Neutrophil (primary cell): ENCODE measurements around the gene ATP6V1F.

Experiments used
- H3K27ac ChIP-seq: fragments of 200-600 bp; sonication (generic); 2 replicates; pipeline ENCODE4 v1.5.1; 2016; ENCODE audit warnings: mild to moderate bottlenecking, moderate library complexity
- H3K27me3 ChIP-seq: fragments of 200-600 bp; sonication (generic); 2 replicates; pipeline ENCODE4 v1.6.0; 2016; ENCODE audit warnings: mild to moderate bottlenecking
- H3K36me3 ChIP-seq: fragments of 200-600 bp; sonication (generic); 2 replicates; pipeline ENCODE4 v1.5.1; 2017
- H3K4me1 ChIP-seq, 2 experiments: fragments of 200-600 bp in 1 of 2; sonication (generic) in 1 of 2; 1 replicate in 1 of 2; 2 replicates in 1 of 2; pipeline versions ENCODE4 v1.5.1 to v1.6.1; 2013 to 2016; ENCODE audit warnings: low read depth in 1 of 2, low read length in 1 of 2, mild to moderate bottlenecking in 1 of 2, moderate library complexity in 1 of 2; ENCODE audit not compliant: control insufficient read depth in 1 of 2, insufficient read depth in 1 of 2
- H3K4me3 ChIP-seq, 2 experiments: fragments of 200-600 bp in 1 of 2; sonication (generic) in 1 of 2; 1 replicate in 1 of 2; 2 replicates in 1 of 2; pipeline ENCODE4 v1.5.1; 2013 to 2016; ENCODE audit warnings: low read depth in 1 of 2, low read length in 1 of 2, mild to moderate bottlenecking in 1 of 2, moderate library complexity in 1 of 2
- H3K9me3 ChIP-seq: fragments of 200-600 bp; sonication (generic); 2 replicates; pipeline ENCODE4 v1.5.1; 2016
- TF ChIP-seq, protein P1 (sequence below): fragments of 200-600 bp; sonication (generic); IDR thresholded peaks from 2 replicates; pipeline ENCODE4 v1.5.1; 2016; ENCODE audit warnings: antibody characterized with exemption

ATP6V1F gene

DNA sequence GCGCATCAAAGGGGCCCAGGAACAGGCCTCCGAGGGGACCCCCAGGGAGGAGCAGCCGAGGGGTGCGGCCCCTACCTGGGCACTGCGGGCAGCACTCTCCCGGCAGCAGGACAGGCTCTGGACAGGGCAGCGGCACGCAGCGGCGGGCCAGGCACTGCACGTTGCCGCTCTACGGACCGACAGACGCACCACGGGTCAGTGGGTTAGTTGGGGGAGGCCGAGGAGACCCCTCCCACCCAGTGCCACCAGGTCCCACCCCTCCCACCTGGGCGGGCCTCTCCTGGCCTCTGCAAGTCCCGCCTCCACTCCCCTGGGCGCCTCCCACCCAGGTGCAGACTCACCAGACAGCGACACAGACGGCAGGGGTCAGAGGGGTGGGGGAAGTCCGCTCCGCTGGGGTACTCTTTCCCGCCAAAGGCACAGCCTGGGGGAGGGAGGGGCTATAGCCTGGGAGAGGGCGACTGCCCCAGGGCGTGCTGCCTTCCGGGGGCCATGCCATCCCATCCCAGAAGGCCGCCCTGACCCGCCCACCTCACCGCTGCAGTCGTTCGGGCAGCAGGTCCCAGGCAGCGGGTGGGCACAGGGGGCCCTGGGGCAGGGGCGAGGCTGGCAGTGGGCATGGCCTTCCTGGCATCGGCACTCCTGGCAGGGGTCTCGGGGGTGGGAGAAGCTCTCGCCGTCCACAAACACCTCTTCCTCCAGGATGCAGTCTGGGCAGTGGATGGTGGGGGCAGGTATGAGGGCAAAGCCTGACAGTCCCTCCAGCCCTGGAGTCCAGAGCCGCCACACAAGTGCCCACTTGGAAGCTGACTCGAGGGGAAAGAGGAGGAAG lies 28.7 kb downstream of the ATP6V1F start:
- TF ChIP-seq, protein P1, sequence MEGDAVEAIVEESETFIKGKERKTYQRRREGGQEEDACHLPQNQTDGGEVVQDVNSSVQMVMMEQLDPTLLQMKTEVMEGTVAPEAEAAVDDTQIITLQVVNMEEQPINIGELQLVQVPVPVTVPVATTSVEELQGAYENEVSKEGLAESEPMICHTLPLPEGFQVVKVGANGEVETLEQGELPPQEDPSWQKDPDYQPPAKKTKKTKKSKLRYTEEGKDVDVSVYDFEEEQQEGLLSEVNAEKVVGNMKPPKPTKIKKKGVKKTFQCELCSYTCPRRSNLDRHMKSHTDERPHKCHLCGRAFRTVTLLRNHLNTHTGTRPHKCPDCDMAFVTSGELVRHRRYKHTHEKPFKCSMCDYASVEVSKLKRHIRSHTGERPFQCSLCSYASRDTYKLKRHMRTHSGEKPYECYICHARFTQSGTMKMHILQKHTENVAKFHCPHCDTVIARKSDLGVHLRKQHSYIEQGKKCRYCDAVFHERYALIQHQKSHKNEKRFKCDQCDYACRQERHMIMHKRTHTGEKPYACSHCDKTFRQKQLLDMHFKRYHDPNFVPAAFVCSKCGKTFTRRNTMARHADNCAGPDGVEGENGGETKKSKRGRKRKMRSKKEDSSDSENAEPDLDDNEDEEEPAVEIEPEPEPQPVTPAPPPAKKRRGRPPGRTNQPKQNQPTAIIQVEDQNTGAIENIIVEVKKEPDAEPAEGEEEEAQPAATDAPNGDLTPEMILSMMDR: no peak
- no peaks in the 10 kb centered on the region for H3K9me3 ChIP-seq
- peaks cover 0 to 6% of the 10 kb centered on the region in 2 experiments for H3K4me1 ChIP-seq
- no peak overlapping the region for H3K27ac ChIP-seq
- H3K4me3 ChIP-seq: no peak overlapping the region
- peaks cover 69% of the 10 kb centered on the region for H3K27me3 ChIP-seq
- no peaks in the 10 kb centered on the region for H3K36me3 ChIP-seq

DNA sequence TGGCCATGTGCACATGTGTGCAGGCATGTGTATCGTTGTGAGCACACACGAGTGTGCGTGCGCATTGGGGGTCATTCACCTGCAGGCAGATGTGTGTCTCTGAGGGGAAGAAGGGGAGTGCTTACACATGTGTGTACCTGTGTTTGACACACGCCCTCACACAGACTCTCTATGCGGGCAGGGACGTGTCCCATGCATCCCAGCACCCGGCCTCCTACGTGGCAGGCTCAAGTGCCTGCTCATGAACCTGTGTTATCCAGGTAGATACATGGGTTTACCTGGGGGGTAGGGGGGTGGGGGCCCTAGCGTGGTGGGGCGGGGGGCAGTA lies 29.2 kb downstream of the ATP6V1F start:
- Histone ChIP-seq H3K4me1 (peaks cover 0 to 6% of the 10 kb centered on the region in 2 experiments), H3K4me3 (no peak overlapping the region), H3K36me3 (no peaks in the 10 kb centered on the region), H3K9me3 (no peaks in the 10 kb centered on the region), H3K27ac (no peak overlapping the region), H3K27me3 (peaks cover 64% of the 10 kb centered on the region)
- TF ChIP-seq, protein P1: no peak

DNA sequence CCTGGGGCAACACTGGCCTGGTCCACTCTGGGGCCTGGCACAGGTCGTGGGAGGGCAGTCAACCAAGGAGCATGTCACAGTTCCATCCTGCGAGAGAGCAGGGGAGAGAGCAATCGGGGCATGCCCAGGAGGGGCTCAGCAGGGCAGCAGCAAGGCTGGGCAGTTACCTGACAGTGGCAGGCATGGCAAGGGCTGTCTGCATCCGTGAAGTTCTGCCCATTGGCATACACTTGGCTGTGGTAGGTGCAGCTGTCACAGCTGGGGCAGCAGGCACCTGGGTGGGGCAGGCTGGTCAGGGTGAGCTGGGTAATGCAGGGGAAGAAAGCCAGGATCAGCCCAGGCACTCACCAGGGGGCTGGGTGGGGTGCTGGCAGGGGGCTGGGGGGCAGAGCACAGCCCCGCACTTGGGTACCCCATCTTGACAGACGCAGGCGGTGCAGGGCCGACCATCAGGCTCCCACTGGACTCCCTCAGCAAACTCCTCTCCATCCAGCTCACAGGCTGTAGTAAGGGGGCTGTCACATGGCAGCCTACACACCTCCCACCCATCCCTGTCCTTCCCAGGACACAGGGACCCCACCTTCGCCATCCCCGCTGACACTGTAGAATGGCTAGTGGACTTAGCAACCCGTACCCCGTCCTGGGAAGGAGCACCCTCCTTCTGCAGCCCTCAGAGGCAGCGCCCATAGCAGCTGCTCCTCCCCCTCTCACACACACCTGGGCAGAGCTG lies 30.0 kb downstream of the ATP6V1F start:
- H3K27ac ChIP-seq: no peak overlapping the region
- TF ChIP-seq, protein P1: no peak
- H3K36me3 ChIP-seq: no peaks in the 10 kb centered on the region
- H3K9me3 ChIP-seq: no peaks in the 10 kb centered on the region
- no peak overlapping the region for H3K4me3 ChIP-seq
- H3K27me3 ChIP-seq: peaks cover 56% of the 10 kb centered on the region
- H3K4me1 ChIP-seq: peaks cover 0 to 6% of the 10 kb centered on the region in 2 experiments

DNA sequence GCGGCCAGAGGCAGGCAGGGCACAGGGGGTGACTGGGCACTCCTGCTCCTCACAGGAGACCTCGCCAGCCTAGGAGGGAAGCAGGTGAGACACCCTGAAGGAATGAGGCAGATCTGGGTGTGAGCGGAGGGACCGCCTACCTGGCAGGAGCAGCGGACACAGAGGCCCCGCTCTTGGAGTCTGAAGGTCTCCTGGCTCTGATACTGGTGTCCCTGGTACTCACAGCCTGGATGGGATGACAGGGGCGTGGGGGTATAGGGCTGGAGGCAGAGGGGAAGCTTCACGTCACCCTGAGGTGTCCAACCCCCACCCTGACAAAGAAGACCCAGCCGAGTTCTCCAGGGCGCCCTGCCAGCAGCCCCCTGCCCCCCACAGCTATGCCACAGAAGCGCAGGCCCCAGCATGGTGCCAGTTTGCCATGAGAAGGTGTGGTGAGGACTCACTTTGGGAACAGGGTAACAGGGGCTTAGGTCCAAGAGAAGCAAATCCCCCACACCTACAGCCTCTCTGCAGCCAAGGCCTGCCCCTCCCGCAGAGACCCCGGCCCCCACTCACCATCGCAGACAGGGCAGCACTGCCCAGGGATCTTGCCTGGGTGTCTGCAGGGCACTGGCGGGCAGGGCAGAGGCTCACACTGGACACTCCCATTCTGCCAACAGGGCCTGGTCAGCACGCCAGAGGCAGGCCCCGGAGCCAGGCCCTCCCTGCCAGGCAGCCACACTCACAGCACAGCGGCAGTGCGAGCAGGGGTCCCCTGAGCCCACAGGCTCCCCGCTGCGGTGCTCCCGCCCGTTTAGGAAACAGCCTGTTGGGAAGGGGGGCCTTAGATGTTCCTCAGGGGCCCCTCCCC lies 30.8 kb downstream of the ATP6V1F start:
- no peaks in the 10 kb centered on the region for H3K36me3 ChIP-seq
- no peak overlapping the region for H3K4me3 ChIP-seq
- TF ChIP-seq, protein P1: no peak
- no peaks in the 10 kb centered on the region for H3K9me3 ChIP-seq
- peaks cover 48% of the 10 kb centered on the region for H3K27me3 ChIP-seq
- no peak overlapping the region for H3K27ac ChIP-seq
- H3K4me1 ChIP-seq: peaks cover 0 to 6% of the 10 kb centered on the region in 2 experiments

DNA sequence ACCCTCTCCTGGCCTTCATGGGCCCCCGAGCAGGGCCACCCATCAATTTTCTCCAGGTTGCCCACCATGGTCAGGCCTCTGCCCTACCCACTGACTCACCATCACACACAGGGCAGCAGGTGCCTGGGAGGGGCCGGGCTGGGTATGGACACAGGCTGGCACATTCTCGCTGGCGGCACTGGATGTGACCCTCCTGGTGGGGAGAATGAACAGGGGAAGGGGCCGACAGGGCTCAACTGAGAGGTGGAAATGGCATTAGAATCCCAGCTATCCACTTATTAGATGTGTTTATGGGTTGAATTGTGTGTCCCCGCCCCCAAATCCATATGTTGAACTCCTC lies 31.4 kb downstream of the ATP6V1F start:
- Histone ChIP-seq H3K9me3 (no peaks in the 10 kb centered on the region), H3K4me3 (no peak overlapping the region), H3K27ac (no peak overlapping the region), H3K36me3 (no peaks in the 10 kb centered on the region), H3K27me3 (peaks cover 42% of the 10 kb centered on the region), H3K4me1 (peaks cover 0 to 6% of the 10 kb centered on the region in 2 experiments)
- TF ChIP-seq, protein P1: no peak
